H1 (cell line): Measurements from ENCODE around the gene HMG20A. TPM values are rescaled to one million over a fixed set of nuclear protein-coding genes. Genes with fewer than 3 reads are reported as not detected.

ENCODE experiments used
- USF2 ChIP-seq: IDR thresholded peaks from 2 replicates; pipeline ENCODE4 v1.6.1; 2011; ENCODE audit warnings: low read length, improper control_type of control experiment
- polyA plus RNA-seq, 7 experiments: library from polyadenylated mRNA; depleted of rRNA in 3 of 7; stranded (reverse) in 5 of 7; unstranded in 2 of 7; fragments of >200 nt in 5 of 7; fragments of 200-250 nt in 2 of 7; gene quantifications; 1 replicate in 5 of 7; 2 replicates in 1 of 7; 4 replicates in 1 of 7; pipeline versions ENCODE4 v1.2.1 to v1.2.3, GENCODE V29; 2011 to 2013; ENCODE audit warnings: missing spikeins in 2 of 7, mixed read lengths in 2 of 7
- total RNA-seq: library from RNA; stranded (reverse); fragmentation: NEBNext Ultra II Directional; extraction: Animal tissue kit (Norgen Biotek cat#: 25700); gene quantifications from 2 replicates; pipeline ENCODE4 v1.2.1, GENCODE V29; 2021

The HMG20A gene
- total and polyA plus RNA-seq, 2 of the 8 experiments (the other 6 are each of a cell fraction or from before 2014, with no cell fraction given), result 52.1 to 59.7 TPM

GRCh38 chr15:77412972-77413698 is 7.6 kb upstream of the HMG20A start (continued):
- no peak for TF ChIP-seq USF2
